Hypothalamus (tissue), 51 donors: ENCODE measurements around the gene ZDHHC17.
"Not testable (repeated sequence)": the region's sequence is repeated elsewhere in the genome, so short reads cannot be mapped to it uniquely, and the experiment has no call there.

Source experiments
- DNase-seq, 51 donors: peaks; one replicate each; lab custom pipeline; 2025; lab: John Stamatoyannopoulos, UW

ZDHHC17 gene, protein sequence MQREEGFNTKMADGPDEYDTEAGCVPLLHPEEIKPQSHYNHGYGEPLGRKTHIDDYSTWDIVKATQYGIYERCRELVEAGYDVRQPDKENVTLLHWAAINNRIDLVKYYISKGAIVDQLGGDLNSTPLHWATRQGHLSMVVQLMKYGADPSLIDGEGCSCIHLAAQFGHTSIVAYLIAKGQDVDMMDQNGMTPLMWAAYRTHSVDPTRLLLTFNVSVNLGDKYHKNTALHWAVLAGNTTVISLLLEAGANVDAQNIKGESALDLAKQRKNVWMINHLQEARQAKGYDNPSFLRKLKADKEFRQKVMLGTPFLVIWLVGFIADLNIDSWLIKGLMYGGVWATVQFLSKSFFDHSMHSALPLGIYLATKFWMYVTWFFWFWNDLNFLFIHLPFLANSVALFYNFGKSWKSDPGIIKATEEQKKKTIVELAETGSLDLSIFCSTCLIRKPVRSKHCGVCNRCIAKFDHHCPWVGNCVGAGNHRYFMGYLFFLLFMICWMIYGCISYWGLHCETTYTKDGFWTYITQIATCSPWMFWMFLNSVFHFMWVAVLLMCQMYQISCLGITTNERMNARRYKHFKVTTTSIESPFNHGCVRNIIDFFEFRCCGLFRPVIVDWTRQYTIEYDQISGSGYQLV

DNA sequence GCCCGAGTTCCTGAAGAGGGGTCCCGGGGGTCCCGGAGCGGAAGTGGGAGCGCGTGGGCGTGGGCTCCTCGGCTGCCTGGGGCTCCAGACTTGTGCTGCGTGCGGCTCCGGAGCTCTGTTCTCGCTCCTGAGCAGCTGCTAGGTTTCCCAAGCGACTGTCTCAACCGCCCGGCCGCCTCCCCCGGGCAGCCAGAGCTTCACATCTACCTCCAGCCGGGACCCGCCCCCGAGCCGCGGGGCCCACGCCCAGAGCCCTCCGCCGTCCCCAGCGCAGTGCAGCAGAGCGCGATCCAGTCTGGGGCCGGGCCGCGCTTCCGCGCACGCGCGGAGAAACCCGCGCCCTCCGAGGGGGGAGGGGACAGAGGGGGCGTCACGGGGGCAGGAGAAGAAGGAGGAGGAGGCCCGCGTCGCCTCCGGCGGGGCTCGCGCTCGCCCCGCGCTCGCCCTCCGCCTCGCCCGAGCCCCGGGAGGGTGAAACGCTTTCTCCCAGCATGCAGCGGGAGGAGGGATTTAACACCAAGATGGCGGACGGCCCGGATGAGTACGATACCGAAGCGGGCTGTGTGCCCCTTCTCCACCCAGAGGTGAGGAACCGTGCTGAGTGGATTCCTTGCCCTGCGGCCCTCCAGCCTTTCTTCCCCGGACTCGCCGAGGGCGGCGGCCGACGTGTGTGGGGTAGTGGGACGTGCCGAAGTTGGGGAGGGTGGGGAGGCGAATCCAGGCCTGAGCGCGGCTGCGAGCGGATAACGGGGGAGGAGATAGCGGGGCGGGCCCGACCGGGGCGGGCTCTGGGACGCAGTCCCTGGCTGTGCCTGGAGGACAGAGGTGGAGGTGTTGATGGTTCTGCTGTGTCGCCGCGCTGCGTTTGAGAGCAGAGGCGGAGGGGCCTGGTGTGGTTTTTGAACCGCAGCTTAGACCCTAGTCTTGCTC, at the start of gene ZDHHC17:
Gene ZDHHC17 (plus strand): TSS at position 370 of the 930 bp plus-strand sequence. CDS start 122 bp downstream, at position 492.
- peak; percentile 65 to 99 (median 88) for DNase-seq

DNA sequence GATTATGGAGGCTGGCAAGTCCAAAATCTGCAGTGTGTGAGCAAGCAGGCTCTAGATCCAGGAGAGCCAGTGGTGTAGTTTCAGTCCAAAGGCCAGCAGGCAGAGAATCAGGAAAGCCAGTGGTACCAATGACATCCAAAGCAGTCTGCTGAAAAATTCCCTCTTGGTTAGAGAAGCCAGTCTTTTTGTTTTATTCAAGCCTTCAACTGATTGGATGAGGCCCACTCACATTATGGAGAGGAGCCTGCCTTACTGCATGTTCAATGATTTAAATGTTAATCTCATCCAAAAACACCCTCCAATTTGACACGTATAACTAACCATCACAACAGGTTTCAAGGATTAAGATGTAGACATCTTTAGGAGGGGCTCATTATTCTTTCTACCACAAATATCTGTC, 49.5 kb upstream of the ZDHHC17 start:
- DNase-seq, result no peak

DNA sequence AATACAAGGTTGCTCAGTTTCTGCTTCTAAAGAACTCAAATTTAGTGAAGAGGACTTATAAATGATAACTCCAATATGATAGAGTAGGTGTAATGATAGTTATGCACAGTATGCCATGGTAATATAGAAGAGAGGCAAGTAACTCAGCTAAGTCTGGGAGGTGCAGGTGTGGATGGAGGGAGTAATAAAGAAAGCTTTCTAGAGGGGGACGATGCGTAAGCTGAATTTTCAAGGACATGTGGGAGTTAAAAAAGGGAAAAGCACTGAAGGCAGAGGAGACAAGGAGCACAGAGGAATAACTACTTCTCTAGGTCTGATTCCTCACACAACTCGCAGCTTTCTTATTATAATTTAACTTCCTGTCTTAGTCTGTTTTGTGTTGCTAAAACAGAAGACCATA, 49.1 kb upstream of the ZDHHC17 start:
- DNase-seq, result no peak

DNA sequence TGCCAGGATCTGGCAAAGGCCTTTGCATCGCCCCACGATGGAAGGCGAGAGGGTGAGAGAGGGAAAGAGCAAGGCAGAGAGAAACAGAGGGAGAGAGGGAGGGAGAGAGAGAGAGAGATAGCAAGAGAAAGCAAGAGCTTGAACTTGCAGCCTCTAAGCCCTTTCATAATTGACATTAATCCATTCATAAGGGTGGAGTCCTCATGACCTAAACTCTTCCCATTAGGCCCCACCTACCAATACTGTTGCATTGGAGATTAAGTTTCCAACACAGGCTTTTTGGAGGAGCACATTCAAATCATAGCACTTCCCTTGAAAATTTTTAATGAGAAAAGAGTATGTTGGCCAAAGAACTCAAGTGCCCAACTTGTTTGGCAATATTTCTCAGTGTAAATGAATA, 48.6 kb upstream of the ZDHHC17 start:
- no peak for DNase-seq

DNA sequence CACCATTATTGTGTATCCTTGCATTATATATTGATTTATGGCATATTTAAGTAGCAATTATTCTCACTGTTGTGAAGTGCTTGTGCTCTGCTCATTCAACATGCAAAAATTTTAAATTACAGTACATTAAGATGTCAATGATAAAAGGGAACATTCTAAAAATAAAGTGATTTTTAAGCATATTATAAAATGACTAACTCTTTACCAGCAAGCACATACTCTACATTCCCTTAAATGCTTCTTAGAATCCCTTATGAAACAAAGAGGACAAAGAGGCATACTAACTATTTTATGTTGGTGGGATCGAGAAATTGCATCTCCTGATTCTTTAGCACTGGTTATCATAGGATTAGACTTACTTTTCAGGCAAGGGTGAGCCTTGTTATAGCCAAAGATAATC, 46.6 kb upstream of the ZDHHC17 start:
- DNase-seq, result no peak

DNA sequence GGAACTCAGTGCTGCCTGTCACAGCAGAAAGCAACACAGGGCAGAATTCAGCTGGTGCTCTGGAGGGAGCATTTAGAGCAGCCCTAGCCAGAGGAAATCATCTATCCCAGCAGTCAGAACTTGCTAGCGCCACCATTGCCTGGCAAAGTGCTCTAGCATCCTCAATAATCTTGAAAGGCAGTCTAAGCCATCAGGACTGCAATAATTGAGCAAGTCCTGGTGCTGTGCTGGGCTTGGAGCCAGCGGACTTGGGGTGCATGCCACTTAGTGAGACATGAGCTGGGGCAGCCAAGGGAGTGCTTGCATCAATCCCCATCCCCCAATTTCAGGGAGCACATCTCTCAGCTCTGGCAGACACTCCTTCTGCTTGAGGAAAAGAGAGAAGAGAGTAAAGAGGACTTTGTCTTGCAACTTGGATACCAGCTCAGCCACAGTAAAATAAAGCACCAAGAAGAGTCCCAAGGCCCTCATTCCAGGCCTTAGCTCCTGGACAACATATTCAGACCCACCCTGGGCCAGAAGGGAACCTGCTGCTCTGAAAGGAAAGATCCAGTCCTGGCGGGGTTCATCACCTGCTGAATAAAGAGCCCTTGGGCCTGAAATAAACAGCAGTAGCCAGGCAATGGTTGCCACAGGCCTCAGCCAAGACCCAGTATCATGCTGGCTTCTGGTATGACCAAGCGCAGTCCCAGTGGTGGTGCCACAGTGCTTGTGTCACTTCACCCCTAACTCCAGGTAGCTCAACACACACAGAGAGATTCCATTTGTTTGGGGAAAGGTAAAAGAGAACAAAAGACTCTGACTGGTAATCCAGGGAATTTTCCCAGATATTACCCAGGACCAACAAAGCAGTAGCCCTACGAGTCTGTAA, 44.5 kb upstream of the ZDHHC17 start:
- peak in 40 of 51 donors; percentile 3 to 88 (median 50) for DNase-seq

DNA sequence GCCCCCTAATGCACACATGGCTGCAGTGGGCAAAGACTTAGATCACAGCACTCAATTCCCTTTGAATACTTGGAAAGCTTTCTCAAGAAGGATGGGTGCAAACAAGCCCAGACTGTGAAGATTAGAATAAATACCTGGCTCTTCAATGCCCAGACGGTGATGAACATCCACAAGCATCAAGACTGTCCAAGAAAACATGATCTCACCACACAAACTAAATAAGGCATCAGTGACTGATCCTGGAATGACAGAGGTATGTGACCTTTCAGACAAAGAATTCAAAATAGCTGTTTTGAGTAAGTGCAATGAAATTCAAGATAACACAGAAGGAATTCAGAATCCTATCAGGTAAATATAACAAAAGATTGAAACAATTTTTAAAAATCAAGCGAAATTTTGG, 43.8 kb upstream of the ZDHHC17 start:
- DNase-seq, result no peak

DNA sequence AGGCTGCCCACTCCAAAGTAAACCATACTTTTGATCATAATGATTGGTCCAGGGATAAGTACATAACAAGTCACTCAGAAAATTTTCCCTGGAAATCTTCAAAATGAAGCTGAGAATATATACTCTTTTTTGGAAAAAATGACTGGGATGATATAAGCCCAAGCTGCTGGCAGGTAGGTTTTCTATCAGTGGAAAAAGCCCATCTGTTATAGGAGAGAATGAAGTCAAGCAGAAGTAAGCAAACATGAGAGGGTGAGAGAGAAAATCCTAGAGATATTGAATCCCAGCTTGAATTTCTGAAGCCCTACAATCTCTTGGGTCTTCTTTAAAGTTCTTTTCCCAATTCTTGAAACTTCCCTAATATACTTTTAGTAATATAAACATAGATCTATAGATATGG, 37.3 kb upstream of the ZDHHC17 start:
- no peak for DNase-seq

DNA sequence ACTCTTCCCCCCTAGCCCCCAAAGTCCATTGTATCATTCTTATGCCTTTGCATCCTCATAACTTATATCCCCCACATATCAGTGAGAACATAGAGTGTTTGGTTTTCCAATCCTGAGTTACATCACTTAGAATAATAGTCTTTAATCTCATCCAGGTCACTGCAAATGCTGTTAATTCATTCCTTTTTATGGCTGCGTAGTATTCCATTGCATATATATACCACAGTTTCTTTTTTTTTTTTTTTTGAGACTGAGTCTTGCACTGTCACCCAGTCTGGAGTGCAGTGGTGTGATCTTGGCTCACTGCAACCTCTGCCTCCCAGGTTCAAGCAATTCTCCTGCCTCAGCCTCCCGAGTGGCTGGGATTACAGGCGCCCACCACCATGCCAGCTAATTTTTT, 31.7 kb upstream of the ZDHHC17 start:
- not testable (repeated sequence) for DNase-seq

DNA sequence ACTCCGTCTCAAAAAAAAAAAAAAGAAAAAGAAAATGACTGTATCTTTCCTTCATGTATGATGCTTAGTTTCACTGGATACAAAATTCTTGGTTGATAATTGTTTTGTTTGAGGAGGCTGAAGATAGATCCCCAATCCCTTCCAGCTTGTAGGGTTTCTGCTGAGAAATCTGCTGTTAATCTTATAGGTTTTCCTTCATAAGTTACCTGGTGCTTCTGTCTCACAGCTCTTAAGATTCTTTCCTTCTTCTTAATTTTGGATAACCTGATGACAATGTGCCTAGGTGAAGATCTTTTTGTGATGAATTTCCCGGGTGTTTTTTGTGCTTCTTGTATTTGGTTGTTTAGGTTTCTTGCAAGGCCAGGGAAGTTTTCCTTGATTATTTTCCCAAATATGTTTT, 26.2 kb upstream of the ZDHHC17 start:
- not testable (repeated sequence) for DNase-seq

DNA sequence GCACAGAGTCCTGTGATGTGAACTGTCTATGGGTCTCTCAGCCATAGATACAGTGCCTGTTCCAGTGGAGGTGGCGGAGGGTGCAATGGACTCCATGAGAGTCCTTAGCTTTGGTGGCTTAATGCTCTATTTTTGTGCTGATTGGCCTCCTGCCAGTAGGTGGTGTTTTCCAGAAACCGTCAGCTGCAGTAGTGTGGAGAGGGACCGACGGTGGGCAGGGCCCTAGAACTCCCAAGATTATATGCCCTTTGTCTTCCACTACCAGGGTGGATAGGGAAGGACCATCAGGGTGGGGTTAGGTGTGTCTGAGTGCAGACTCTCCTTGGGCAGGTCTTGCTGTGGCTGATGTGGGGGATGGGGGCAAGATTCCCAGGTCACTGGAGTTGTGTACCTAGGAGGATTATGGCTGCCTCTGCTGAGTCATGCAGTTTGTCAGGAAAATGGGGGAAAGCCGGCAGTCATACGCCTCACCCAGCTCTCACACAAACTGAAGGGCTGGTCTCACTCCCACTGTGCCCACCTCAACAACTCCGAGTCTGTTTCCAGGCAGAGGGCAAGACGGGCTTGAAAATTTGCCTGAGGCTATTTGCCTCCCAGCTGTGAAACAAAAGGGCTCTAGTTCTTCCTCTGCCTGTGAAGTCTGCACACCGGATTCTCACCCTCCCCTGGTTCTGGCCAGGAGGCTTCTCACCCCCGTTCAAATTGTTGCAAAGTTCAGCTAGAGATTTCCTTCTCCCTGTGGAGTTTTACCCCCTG, 24.9 kb upstream of the ZDHHC17 start:
- no peak for DNase-seq

DNA sequence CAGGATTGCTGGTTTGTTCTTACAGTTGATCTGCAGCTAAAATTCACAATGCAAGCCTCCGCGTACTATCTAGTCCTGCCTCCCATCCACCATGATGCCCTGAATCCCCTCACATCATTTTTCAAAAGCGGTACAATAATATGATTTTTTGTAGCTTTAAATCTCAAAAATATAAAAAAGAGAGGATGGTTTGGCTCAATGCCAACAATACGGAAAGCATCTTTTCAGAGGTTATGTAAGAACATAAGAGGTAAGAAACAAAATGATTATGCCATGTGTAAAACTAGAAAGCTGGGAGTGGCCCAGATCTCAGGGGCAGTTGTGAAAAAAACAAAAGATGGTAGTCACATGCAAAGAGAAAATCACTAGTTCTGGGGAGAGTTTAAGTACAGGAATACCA, 24.0 kb upstream of the ZDHHC17 start:
- no peak for DNase-seq

DNA sequence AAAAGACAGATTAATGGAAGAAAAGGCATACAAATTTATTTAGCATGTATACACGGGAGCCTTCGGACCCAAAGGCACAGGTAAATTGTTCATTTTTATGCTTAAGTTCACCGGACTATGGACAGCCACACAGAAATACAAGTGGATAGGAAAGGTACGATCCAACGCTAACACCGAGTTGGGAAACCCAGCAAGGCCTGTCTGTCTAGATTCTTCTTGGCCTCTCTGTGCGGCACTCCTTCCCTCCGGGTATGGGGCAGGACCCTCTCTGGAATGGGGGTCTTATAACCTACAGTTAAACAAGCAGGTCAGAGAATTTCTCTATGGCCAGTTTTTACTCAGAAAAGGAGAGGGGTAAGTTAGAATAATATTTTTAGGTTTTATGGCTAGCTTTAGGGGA, 23.4 kb upstream of the ZDHHC17 start:
- DNase-seq, result no peak

DNA sequence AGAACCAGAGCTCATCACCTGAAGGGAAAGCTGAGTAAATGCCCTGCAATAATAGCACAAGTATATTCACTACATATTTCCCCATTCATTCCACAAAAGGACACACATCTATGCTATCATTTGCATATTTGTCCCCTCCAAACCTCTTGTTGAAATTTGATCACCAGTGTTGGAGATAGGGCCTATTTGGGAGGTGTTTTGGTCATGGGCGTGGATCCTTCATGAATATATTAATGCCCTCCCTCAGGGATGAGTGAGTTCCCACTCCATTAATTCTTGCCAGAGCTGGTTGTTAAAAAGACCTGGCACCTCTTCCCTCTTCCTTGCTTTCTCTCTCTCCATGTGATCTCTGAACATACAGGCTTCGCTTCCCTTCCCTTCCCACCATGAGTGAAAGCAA, 18.6 kb upstream of the ZDHHC17 start:
- DNase-seq, result no peak

DNA sequence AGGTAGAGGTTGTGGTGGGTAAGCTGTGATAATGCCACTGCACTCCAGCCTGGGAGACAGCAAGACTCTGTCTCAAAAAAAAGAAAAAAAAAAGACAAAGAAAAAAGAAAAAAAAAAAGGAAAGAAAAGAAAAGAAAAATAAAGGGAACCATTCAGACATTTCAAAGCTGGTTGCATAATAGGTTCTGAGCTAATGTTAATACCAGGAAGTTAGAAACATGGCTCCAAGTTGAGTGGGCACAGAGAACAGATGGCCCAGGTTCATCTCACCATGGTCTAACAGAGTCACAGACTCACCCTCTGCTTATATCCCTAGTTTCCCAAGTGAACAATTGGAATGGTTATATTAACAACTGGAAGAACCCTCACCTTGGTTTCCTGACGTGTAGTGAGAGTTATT, 17.4 kb upstream of the ZDHHC17 start:
- DNase-seq, result no peak

DNA sequence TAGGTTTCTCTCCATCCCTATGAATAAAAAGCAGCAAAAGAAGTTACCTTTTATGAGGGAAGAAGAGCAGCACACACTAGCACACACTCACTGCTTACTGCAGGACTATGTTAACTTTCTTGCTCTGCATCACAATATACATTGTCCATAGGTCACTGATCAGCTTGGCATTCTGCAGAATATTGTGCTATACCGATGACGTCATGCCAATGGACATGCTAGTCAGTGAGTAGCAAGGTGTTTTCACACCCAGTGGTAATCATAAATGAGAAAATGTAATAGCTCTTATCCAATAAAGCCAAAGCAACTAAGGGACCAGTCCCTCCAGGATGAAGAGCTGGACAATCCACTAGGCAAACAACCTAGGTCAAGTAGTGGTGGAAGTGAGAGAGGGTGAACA, 16.7 kb upstream of the ZDHHC17 start:
- DNase-seq, result no peak

DNA sequence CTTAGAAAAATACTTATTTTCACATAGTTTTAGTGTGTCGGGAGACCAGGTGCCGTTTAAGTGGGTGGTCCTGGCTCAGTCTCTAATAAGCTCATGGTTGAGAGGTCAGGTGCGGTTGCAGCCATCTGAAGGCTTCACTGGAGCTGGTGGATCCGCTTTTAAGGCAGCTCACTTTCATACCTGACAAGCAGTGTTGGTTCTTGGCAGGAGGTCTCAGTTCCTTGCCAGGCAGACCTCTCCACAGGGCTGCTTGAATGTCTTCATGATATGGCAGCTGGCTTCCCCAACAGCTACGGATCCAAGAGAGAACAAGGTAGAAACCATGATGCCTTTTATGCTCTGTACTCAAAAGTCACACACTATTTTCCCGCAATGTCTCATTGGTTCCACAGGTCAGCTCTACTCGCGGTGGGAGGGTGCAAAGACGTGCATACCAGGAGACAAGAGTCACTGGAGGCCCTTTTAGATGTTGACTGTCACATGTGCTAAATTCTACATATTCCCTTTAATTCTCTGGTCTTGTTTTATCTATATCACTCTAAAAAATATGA, 8.0 kb upstream of the ZDHHC17 start:
- DNase-seq, result no peak

DNA sequence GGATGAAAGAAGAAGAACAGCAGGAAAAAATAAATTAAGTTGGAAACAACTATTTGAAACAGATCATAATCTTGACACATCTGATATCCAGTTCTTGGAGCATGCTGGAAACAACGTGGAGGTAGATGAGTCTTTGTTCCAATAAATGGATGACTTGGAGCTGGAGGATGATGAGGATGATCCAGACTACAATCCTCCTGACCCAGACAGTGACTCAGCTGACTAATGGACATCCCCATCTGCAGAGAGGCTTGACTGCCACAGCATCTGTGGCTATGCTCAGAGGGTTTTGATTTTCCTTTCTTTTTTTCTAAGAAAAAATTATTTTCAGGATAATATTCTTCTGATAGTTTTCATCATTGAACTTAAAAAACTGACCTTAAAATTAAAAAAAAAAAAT, 6.2 kb upstream of the ZDHHC17 start:
- DNase-seq, result no peak

DNA sequence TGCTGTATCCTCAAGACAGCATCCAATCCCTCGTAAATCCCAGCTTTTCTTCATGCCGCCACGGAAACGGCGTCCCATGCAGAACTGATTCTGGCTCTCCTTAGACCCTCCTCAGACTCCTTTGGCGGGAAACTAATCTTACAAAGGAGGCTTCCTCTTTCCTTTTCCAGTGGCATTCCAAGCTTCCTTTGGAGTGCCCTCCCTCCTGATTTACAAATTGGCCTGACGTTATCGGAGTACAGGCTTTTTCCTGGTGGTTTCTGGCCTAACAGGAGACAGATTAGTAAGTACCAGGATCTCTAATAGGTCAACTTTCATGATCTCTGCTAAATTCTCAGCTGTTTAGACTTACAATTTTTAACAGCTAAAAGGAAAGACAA, 1.3 kb upstream of the ZDHHC17 start:
- DNase-seq, result no peak
